Pancreas (tissue), 10 donors: ENCODE data around the gene CLCN6. TPM values are rescaled to one million over a fixed set of nuclear protein-coding genes. Genes with fewer than 3 reads are reported as not detected.

Experiments
- ATAC-seq, 4 donors: fragments of 200-7000 bp; cut with Tn5 transposase; one replicate each; pipeline versions ENCODE4 v1.8.0 to v1.9.1; 2020; ENCODE audit warnings: mild to moderate bottlenecking in 4 of 4, moderate library complexity in 4 of 4
- DNase-seq, 6 donors: peaks; one replicate each; pipeline ENCODE4 v3.0.0-alpha.2; 2020
- FAIRE-seq: peaks from 2 replicates; lab custom pipeline; 2012; peaks lifted over from hg19 to GRCh38; lab: Jason Lieb, UNC
- H3K27ac ChIP-seq, 4 donors: fragments of 200-600 bp; sonication (generic); 1 replicate in 3 of 4; 2 replicates in 1 of 4; pipeline versions ENCODE4 v1.5.0 to v1.8.0; 2020
- H3K27me3 ChIP-seq, 4 donors: fragments of 200-600 bp; one replicate each; pipeline ENCODE4 v1.8.0; 2021
- H3K36me3 ChIP-seq, 3 donors: fragments of 200-600 bp; sonication (generic) in 1 of 3; one replicate each; pipeline versions ENCODE4 v1.5.0 to v1.8.0; 2020 to 2021
- H3K4me1 ChIP-seq, 3 donors: fragments of 200-600 bp; one replicate each; pipeline ENCODE4 v1.8.0; 2021
- H3K4me3 ChIP-seq, 4 donors: fragments of 200-600 bp; sonication (generic) in 2 of 4; one replicate each; pipeline versions ENCODE4 v1.5.0 to v1.8.0; 2020 to 2021
- H3K9me3 ChIP-seq, 4 donors: fragments of 200-600 bp; one replicate each; pipeline ENCODE4 v1.8.0; 2021
- CTCF ChIP-seq, 4 donors: fragments of 200-600 bp; sonication (generic) in 3 of 4; IDR thresholded peaks; one replicate each; pipeline versions ENCODE4 v1.5.0 to v1.8.0; 2021; ENCODE audit warnings: antibody characterized with exemption in 4 of 4
- WGBS, 2 donors: extraction: QIAGEN DNeasy Blood & Tissue Kit; methylation state at CpG; one replicate each; pipeline ENCODE4 v1.1.7; 2013; 5-methylcytosine and 5-hydroxymethylcytosine counted together
- intact Hi-C, 3 donors: fragments of 100-400 bp; cut with DNase I; formaldehyde crosslinking; loops; one replicate each; pipeline versions ENCODE4 v1.11.1 to v1.14.2; 2022
- polyA plus RNA-seq, 2 donors: library from polyadenylated mRNA; stranded (reverse); fragments of 200-250 nt; gene quantifications; one replicate each; pipeline ENCODE4 v1.2.3, GENCODE V29; 2013
- total RNA-seq, 6 donors: library from RNA; stranded (reverse); fragmentation: NEBNext Ultra II Directional in 4 of 6; extraction: Animal tissue kit (Norgen Biotek cat#: 25700) in 4 of 6; gene quantifications; one replicate each; pipeline versions ENCODE4 v1.2.1 to v1.2.4, GENCODE V29; 2021 to 2023
- donor health status: healthy with polysubstance abuse.
- donor health status: DM: no; HTN: no; CAD: no; lungs with moderate emphysema.
- donor health status: DM: no; HTN: no; CAD: no.
- donor health status: control.
- donor health status: control.
- donor health status: Bipolar disorder and iron deficiency.
- donor health status: DM: yes; HTN: yes; CAD: no.
- donor health status: DM: no; HTN: no; CAD: no.
- donor health status: DM: no; HTN: no; CAD: no.
- donor health status: DM: yes; HTN: yes; CAD: no.

CLCN6 gene
- total and polyA plus RNA-seq, 8 donors = 4.3 to 16.8 (median 7.6) TPM

- Histone ChIP-seq H3K36me3 (no peaks in the 10 kb centered on the region), H3K27me3 (no peaks in the 10 kb centered on the region), H3K9me3 (no peaks in the 10 kb centered on the region), H3K4me1 (peaks cover 0 to 8% (median 6%) of the 10 kb centered on the region in 3 donors), H3K4me3 (no peak overlapping the region), H3K27ac (no peak overlapping the region)
- FAIRE-seq (no peak), ATAC-seq (no peak), DNase-seq (no peak)
- WGBS, 2 donors = 68 to 81% methylated on average over 31 of the region's 31 CpGs
- intact Hi-C loops = no loop called here
- no peak for TF ChIP-seq CTCF (IDR thresholded peaks at IDR 0.05)
Observed at GRCh38 chr1:11878081-11878890, 72.3 kb downstream of the CLCN6 start.

DNA sequence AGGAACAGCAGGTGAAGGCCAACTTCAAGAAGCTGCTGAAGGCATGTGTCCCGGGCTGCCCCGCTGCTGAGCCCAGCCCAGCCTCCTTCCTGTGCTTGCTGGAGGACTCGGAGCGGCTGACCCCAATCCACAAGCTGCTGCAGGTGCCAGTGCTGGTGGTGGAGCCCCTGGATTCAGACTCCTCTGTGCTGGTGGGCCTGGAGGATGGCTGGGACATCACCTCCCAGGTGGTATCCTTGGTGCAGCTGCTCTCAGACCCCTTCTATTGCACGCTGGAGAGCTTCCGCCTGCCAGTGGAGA is 72.8 kb downstream of the CLCN6 start:
- H3K27me3 ChIP-seq = no peaks in the 10 kb centered on the region
- peaks cover 0 to 8% (median 6%) of the 10 kb centered on the region in 3 donors for H3K4me1 ChIP-seq
- no peak overlapping the region for H3K4me3 ChIP-seq
- H3K36me3 ChIP-seq = no peaks in the 10 kb centered on the region
- no peak overlapping the region for H3K27ac ChIP-seq
- ATAC-seq (no peak), DNase-seq (no peak), FAIRE-seq (no peak)
- intact Hi-C loops = no loop called here
- TF ChIP-seq CTCF (IDR thresholded peaks at IDR 0.05) = no peak
- WGBS, 2 donors = 74 to 82% methylated on average over 6 of the region's 6 CpGs
- no peaks in the 10 kb centered on the region for H3K9me3 ChIP-seq

- no peak for ATAC-seq
Observed at GRCh38 chr1:11879311-11880180, 73.6 kb downstream of the CLCN6 start.

GRCh38 chr1:11880181-11880575 is 74.2 kb downstream of the CLCN6 start:
- TF ChIP-seq CTCF (IDR thresholded peaks at IDR 0.05) = no peak
- WGBS, 2 donors = 56 to 60% methylated on average over 12 of the region's 12 CpGs
- Histone ChIP-seq H3K27me3 (no peaks in the 10 kb centered on the region), H3K36me3 (no peaks in the 10 kb centered on the region), H3K4me1 (peaks cover 0 to 8% (median 6%) of the 10 kb centered on the region in 3 donors), H3K27ac (no peak overlapping the region), H3K9me3 (no peaks in the 10 kb centered on the region), H3K4me3 (no peak overlapping the region)
- FAIRE-seq (no peak), DNase-seq (no peak), ATAC-seq (no peak)
- intact Hi-C loops = no loop called here

More at GRCh38 chr1:11879311-11880180, 73.6 kb downstream of the CLCN6 start:
- intact Hi-C loops = no loop called here
- WGBS, 2 donors = 69 to 81% methylated on average over 28 of the region's 28 CpGs
- no peaks in the 10 kb centered on the region for H3K36me3 ChIP-seq
- no peaks in the 10 kb centered on the region for H3K9me3 ChIP-seq
- no peak for DNase-seq
- H3K27me3 ChIP-seq = no peaks in the 10 kb centered on the region
- TF ChIP-seq CTCF (IDR thresholded peaks at IDR 0.05) = no peak
- H3K27ac ChIP-seq = no peak overlapping the region
- no peak for FAIRE-seq
- H3K4me3 ChIP-seq = no peak overlapping the region
- H3K4me1 ChIP-seq = peaks cover 0 to 8% (median 6%) of the 10 kb centered on the region in 3 donors
